Effector memory CD4-positive, alpha-beta T cell (primary cell): ENCODE measurements around the gene HCFC1R1.

ENCODE experiments used
- DNase-seq, 3 donors: peaks; one replicate each; pipeline ENCODE4 v3.0.0-alpha.2; 2020
- H3K27ac ChIP-seq: 2 replicates; pipeline ENCODE4 v1.7.0; 2013; ENCODE audit warnings: mild to moderate bottlenecking, low read length, moderate library complexity; ENCODE audit not compliant: insufficient read depth, poor library complexity, severe bottlenecking
- H3K27me3 ChIP-seq: replicated peaks from 2 replicates; pipeline ENCODE4 v1.7.0; 2013; ENCODE audit warnings: mild to moderate bottlenecking, low read length; ENCODE audit not compliant: insufficient read depth, control insufficient read depth, poor library complexity, severe bottlenecking
- H3K36me3 ChIP-seq: 2 replicates; pipeline ENCODE4 v1.7.0; 2013; ENCODE audit warnings: mild to moderate bottlenecking, low read length, moderate library complexity; ENCODE audit not compliant: control insufficient read depth, insufficient read depth
- H3K4me1 ChIP-seq: 2 replicates; pipeline ENCODE4 v1.7.0; 2013; ENCODE audit warnings: low read length, mild to moderate bottlenecking; ENCODE audit not compliant: control insufficient read depth, insufficient read depth, poor library complexity, severe bottlenecking
- H3K4me3 ChIP-seq: 2 replicates; pipeline ENCODE4 v1.7.0; 2013; ENCODE audit warnings: low read length, low read depth, mild to moderate bottlenecking; ENCODE audit not compliant: insufficient read depth, poor library complexity, severe bottlenecking
- H3K9me3 ChIP-seq: 2 replicates; pipeline ENCODE4 v1.7.0; 2013; ENCODE audit warnings: mild to moderate bottlenecking, low read length, moderate library complexity; ENCODE audit not compliant: control insufficient read depth

HCFC1R1 gene

GRCh38 chr16:3001316-3001715 lies 22.4 kb downstream of the HCFC1R1 start:
- Histone ChIP-seq H3K27me3 (no peaks in the 10 kb centered on the region), H3K4me1 (peaks cover 4% of the 10 kb centered on the region), H3K36me3 (no peaks in the 10 kb centered on the region), H3K4me3 (no peak overlapping the region), H3K9me3 (no peaks in the 10 kb centered on the region), H3K27ac (no peak overlapping the region)
- DNase-seq, result no peak

- H3K27ac ChIP-seq, result no peak overlapping the region
- H3K27me3 ChIP-seq, result no peaks in the 10 kb centered on the region
- DNase-seq, result no peak
- H3K4me3 ChIP-seq, result no peak overlapping the region
- peaks cover 4% of the 10 kb centered on the region for H3K4me1 ChIP-seq
- H3K9me3 ChIP-seq, result no peaks in the 10 kb centered on the region
- no peaks in the 10 kb centered on the region for H3K36me3 ChIP-seq
These were observed 23.2 kb downstream of the HCFC1R1 start for GRCh38 chr16:3000540-3000939.

GRCh38 chr16:2999929-3000328 lies 23.8 kb downstream of the HCFC1R1 start:
- Histone ChIP-seq H3K36me3 (no peaks in the 10 kb centered on the region), H3K4me1 (peaks cover 3% of the 10 kb centered on the region), H3K27me3 (no peaks in the 10 kb centered on the region), H3K9me3 (no peaks in the 10 kb centered on the region), H3K27ac (no peak overlapping the region), H3K4me3 (no peak overlapping the region)
- no peak for DNase-seq

- no peaks in the 10 kb centered on the region for H3K9me3 ChIP-seq
- H3K4me1 ChIP-seq, result no peaks in the 10 kb centered on the region
- DNase-seq, result no peak
- H3K4me3 ChIP-seq, result no peak overlapping the region
- no peaks in the 10 kb centered on the region for H3K36me3 ChIP-seq
- no peak overlapping the region for H3K27ac ChIP-seq
- no peaks in the 10 kb centered on the region for H3K27me3 ChIP-seq
These were observed 27.4 kb downstream of the HCFC1R1 start for GRCh38 chr16:2996298-2996697.

GRCh38 chr16:2992383-2993081 lies 31.2 kb downstream of the HCFC1R1 start:
- Histone ChIP-seq H3K36me3 (no peaks in the 10 kb centered on the region), H3K27ac (no peak overlapping the region), H3K4me3 (no peak overlapping the region), H3K4me1 (no peaks in the 10 kb centered on the region), H3K9me3 (no peaks in the 10 kb centered on the region), H3K27me3 (no peaks in the 10 kb centered on the region)
- no peak for DNase-seq

- H3K4me1 ChIP-seq, result no peaks in the 10 kb centered on the region
- H3K27ac ChIP-seq, result no peak overlapping the region
- no peaks in the 10 kb centered on the region for H3K9me3 ChIP-seq
These were observed 32.0 kb downstream of the HCFC1R1 start for GRCh38 chr16:2991566-2992261.

GRCh38 chr16:2990891-2991290 lies 32.9 kb downstream of the HCFC1R1 start:
- H3K27me3 ChIP-seq, result no peaks in the 10 kb centered on the region
- H3K9me3 ChIP-seq, result no peaks in the 10 kb centered on the region

More at GRCh38 chr16:2991566-2992261, 32.0 kb downstream of the HCFC1R1 start:
- Histone ChIP-seq H3K4me3 (no peak overlapping the region), H3K36me3 (no peaks in the 10 kb centered on the region), H3K27me3 (no peaks in the 10 kb centered on the region)
- no peak for DNase-seq

GRCh38 chr16:2988590-2989099 lies 35.1 kb downstream of the HCFC1R1 start:
- DNase-seq, result no peak
- H3K4me1 ChIP-seq, result peaks cover 3% of the 10 kb centered on the region
- H3K27ac ChIP-seq, result no peak overlapping the region
- no peaks in the 10 kb centered on the region for H3K36me3 ChIP-seq
- no peak overlapping the region for H3K4me3 ChIP-seq
- H3K27me3 ChIP-seq, result no peaks in the 10 kb centered on the region
- H3K9me3 ChIP-seq, result no peaks in the 10 kb centered on the region

More at GRCh38 chr16:2990891-2991290, 32.9 kb downstream of the HCFC1R1 start:
- Histone ChIP-seq H3K4me1 (no peaks in the 10 kb centered on the region), H3K36me3 (no peaks in the 10 kb centered on the region), H3K27ac (no peak overlapping the region), H3K4me3 (no peak overlapping the region)
- DNase-seq, result no peak

GRCh38 chr16:2987833-2988232 lies 35.9 kb downstream of the HCFC1R1 start:
- H3K9me3 ChIP-seq, result no peaks in the 10 kb centered on the region
- no peak overlapping the region for H3K4me3 ChIP-seq
- H3K27ac ChIP-seq, result no peak overlapping the region
- no peaks in the 10 kb centered on the region for H3K36me3 ChIP-seq
- no peak for DNase-seq
- no peaks in the 10 kb centered on the region for H3K27me3 ChIP-seq
- H3K4me1 ChIP-seq, result peaks cover 5% of the 10 kb centered on the region

- Histone ChIP-seq H3K9me3 (no peaks in the 10 kb centered on the region), H3K4me1 (peaks cover 5% of the 10 kb centered on the region), H3K27ac (no peak overlapping the region), H3K36me3 (no peaks in the 10 kb centered on the region), H3K27me3 (no peaks in the 10 kb centered on the region), H3K4me3 (no peak overlapping the region)
- no peak for DNase-seq
These were observed 36.5 kb downstream of the HCFC1R1 start for GRCh38 chr16:2987286-2987685.
